Activated effector memory CD4-positive, alpha-beta T cell treated with anti-CD3 and anti-CD28 coated beads, Interleukin-2, amount 50 U/mL, for 16 hours (primary cell): ENCODE results near the gene ATP6V1A.
A peak's percentile ranks its signal among the peaks of the same experiment; 100 is the strongest.

Experiments used
- DNase-seq: peaks from one replicate; pipeline ENCODE4 v3.0.0-alpha.2; 2020

ATP6V1A gene

DNA sequence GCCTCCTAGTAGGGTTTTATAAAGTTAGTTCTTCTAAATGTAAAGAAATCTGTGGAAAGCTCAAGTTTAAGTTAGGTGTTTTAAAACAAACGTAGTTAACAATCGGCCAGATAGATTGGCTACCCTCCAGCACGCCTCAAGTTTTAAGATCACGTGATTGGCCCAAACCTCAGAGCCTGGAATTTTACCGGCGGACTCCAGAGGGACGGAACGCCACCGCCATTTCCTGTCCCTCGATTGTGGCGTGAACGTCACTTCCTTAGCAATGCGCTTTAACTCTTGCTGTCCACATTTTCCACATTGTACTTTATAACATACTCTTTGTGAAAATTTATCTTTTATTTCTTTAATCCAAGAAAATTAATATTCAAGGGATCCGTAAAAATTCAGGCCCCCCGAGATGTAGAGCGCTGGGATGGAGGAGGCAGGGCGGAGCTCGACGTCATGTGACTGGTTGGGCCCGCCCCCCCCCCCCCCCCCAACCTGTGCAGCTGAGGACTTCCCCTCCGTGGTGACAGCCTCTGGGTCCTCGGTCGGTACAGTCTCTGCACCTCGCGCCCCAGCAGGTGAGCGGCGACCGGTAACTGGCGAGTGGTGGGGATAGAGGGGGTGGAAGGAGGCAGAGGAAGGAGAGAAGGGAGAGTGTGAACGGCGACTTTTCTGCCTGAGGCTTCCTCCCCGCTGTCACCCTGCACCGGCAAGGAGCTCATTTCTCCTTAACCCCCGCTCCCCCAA, at the start of gene ATP6V1A:
TSS of gene ATP6V1A (plus strand) at position 488 of the 735 bp plus-strand sequence. CDS start 31,719 bp downstream, outside the sequence.
- peak; percentile 92 for DNase-seq

DNA sequence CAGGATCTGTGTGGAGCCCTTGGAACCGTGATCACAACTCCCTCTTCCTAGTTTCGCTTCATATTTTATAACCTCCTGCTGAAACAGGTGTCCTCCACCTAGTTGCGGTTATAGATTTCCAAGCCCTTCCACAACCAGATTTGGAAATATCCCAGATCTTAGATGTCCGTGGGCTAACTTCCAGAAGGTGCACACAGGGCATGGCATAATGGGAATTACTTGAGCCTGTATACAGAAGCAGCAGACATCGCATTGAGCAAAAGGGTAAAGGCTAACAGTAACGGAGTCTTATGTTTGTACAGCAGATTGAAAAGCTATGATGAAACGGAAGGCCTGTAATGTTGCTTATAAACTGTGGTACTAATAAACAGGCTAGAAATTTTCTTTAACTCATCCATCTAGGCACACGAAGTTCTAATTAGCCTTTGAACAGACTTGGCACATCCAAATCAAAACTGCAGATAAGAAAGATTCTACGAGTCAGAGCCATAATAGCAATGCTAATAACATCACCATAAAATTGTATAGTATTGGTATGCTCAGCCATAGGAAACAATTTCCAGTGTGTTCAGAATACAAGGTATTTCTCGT, 49.2 kb upstream of the ATP6V1A start:
- no peak for DNase-seq

DNA sequence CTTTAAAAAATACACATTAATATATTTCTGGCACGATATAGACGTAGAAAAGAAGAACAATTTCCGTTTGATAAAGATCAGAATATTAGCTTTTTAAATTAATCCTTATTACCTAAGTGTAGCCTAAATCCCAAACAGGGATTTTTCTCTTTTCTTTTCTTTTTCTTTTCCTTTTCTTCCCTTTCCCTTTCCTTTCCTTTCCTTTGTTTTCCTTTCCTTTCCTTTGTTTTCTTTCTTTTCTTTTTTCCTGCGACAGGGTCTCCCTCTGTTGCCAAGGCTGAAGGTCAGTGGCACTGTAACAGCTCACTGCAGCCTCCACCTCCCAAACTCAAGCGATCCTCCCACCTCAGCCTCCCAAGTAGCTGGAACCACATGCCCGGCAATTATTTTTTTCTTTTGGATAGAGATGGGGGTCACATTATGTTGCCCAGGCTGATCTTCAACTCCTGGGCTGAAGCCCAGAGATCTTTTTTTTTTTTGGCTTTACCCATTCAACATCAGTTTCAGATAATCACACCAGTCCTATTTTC, 48.6 kb upstream of the ATP6V1A start:
- DNase-seq: no peak

DNA sequence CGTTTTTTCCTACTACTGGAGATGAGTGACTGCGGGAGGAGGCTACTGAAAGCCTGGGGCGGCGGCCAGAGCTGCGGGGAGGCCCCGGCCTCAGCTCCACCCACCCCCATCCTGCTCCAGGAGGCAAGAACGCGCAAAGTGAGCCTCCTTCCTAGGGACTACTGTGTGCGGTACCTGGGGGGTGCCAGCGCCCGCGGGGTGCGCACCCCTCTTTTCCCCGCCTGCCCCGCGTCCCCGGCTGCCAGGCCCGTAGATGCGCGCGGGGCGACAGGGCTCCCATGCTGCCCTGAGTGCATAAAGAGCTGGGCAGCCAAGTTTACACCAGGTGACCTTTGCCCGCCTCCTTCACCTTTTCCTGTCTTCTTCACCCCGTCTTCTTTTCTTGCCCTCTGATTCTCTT, 47.9 kb upstream of the ATP6V1A start:
- DNase-seq: no peak

DNA sequence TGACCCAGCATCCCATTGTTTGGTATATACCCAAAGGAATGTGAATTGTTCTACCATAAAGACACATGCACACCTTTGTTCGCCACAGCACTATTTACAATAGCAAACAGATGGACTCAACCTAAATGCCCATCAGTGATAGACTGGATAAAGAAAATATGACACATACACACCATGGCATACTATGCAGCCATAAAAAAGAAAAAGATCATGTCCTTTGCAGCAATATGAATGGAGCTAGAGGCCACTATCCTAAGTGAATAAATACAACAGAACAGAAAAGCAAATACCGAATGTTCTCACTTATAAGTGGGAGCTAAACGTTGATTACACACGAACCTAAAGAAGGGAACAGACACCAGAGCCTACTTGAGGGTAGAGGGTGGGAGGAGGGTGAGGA, 39.0 kb upstream of the ATP6V1A start:
- no peak for DNase-seq

DNA sequence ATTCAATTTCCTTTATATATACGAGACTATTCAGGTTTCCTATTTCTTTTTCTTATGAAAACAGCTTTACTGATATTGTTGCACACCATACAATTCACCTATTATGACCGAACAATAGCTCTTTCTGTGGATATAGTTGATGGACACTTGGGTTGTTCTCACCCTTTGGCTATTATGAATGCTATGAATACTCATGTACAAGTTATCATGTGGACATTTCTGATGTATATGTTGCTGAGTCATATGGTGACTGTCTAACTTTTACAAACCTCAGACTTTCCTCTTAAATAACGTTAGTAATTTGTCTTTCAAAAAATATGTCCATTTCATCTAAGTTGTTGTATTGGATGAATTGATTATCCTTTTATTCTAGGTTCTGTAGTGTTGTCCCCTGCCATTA, 34.7 kb upstream of the ATP6V1A start:
- no peak for DNase-seq

DNA sequence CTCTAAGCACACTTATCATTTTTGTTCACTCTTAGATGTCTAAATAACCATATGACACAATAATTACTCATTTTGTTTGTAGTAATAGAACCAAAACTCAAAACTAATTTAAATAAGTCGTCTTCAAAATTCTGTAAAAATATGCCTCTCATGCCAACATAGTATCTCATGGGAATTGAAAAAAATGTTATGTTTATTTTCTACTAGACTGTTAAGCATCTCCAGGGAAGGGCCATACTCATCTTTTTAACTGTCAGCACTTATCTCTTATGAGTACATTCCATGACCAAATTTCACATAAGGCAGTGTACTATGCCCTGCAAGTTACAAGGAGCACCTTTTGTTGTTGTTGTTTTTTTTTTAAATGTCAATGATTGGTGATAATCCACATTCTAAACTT, 32.1 kb upstream of the ATP6V1A start:
- no peak for DNase-seq

DNA sequence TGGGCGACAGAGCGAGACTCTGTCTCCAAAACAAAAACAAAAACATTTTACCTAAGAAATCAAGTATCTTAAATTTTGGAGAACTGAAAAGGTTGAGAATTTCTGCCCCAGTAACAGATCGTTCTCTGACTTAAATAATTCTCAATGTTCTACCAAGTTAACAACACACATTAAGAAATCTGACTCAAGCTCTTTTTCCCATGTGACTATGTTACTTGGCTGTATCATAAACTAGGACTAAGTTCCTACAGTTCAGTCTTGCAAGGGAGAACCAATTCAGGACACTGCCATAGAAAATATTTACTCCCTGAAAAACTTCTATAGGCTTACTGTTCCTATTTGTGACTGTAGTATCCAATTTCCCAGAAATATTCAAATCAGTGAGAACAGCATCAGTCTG, 29.5 kb upstream of the ATP6V1A start:
- no peak for DNase-seq

DNA sequence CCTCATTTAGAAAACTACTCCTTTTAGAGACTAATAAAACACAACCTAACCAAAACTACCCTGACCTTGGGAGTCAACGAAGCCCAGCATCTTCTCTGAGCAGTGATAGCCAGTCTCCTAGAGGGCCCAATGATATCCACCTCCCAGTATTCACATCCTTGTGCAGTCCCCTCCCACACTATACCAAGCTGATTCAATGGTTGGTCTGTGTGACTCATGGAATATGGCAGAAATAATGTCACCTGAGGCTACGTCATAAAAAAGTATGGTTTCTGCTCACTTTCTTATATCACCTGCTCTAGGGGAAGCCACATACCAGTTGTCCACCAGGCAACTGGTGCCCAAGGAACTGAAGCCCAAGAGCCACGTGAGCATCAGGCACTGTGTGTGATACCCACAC, 29.0 kb upstream of the ATP6V1A start:
- DNase-seq: no peak

DNA sequence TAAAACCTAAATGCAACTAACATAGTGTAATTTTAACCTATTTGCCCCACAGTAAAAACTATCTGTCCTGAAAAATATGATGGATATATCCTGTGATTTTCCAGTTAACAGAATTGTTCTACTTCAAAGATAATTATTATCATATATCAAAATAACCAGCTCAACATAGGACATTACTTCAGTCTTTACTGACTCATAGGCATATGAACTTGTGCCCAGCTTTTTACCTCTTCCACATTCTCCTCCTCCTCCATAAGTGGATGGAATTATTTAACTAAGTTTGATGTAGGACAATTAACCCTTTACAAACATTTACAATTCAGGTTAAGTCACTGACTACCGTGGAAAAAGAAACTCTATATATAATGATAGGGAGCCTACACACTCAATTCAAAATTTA, 27.5 kb upstream of the ATP6V1A start:
- no peak for DNase-seq

DNA sequence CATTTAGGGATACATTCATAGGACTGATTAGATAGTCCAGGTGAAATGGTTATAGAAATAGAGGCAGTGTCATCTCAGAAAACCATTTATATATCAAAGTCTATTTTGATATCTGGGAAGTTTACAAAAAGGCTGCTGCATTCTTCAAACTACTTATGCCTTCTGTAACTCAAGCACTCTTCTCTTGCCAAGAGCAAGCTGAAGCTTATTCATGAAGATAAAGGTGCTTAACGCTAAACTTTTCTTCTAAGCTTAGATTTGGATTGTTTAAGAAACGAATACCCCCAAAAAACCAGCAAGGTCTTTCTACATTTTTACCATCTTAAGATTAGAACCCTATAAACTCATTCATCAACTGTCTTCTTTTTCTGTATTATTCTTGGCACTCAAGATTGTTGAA, 27.1 kb upstream of the ATP6V1A start:
- DNase-seq: no peak

DNA sequence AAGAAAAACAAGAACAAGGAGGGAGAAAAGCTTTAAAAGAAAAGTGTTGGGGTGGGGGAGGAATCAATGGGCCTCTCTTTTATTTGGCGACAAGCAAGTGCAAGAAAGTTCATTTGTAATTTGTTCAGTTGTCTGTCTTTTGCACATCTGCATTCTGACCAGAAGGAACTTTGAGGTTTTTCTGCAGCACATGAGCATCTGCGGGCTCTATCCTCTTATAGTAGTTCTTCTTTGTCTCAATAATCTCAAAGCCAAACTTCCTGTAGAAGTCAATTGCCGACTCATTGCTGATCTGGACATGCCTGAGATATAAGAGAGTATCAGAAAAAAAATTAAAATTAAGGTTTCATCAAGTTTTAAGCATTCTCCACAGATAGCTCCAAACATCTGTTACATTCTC, 25.2 kb upstream of the ATP6V1A start:
- no peak for DNase-seq

DNA sequence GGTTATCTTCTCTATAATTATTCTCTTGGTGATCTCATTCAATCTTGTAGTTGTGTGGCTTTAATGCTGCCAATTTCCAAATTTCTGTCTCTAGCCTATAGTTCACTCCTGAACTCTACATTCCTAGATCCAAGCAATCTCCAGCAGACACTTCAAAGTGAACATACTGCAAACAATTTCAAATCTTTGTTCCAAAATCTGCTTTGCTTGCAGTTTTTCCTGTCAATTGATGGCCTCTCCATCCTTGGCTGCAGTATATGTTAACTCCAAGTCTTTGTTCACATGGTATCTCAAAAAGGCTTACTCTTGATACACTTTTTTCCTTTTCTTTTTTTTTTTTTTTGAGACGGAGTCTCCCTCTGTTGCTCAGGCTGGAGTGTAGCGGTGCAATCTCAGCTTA, 18.2 kb upstream of the ATP6V1A start:
- no peak for DNase-seq

DNA sequence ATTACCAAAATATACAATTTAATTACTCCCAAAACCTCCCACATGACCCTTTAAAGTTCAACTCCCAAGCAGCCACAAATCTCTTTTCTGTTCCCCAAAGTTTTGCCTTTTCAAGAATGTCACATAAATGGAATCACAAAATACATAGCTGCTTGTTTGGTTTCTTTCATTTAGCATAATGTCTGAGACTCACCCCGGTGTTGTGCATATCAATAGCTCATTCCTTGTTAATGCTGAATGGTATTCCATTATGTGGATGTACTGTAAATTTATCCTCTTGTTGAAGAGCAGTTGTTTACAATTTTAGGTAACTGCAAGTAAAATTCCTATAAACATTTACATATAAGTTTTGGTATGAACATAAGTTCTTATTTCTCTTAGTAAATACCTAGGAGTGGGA, 16.3 kb upstream of the ATP6V1A start:
- DNase-seq: no peak

DNA sequence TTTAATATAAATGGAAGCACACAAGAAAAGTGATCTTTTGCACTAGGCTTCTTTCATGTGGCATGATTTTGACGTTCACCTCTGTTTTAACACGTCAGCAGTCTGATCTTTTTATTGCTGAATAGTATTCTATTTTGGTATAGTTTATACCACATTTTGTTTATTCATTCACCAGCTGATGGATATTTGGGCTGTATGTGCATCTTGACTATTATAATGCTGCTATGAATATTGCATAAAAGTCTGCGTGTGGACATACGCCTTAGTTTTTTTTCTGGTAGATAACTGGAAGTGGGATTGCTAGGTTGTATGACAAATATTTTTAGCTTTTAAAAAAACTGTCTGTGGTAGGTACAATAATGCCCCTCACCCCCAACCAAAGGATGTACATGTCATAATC, 15.1 kb upstream of the ATP6V1A start:
- no peak for DNase-seq

DNA sequence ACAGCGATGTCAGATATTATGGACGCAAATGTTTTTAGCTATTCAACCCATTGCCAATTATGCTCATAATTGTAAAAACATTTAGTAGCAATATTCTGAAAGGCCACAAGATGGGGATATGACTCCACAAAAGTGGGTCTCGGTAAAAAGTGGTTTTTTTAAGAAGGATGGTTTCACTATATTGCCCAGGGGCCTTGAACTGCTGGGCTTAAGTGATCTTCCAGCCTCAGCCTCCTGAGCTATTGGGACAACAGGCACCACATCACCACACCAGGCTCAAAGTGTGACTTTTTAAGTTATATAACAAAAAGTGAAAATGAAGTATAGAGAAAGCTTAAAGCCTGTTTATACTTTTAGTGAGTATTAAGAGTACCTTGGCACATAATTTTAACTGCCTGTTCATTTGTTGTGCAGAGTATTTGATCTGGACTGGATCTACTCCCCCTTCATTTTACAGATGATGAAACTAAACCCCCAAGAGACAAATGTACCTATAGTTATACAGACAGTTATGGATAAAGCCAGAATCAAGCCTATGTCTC, 10.2 kb upstream of the ATP6V1A start:
- DNase-seq: no peak

DNA sequence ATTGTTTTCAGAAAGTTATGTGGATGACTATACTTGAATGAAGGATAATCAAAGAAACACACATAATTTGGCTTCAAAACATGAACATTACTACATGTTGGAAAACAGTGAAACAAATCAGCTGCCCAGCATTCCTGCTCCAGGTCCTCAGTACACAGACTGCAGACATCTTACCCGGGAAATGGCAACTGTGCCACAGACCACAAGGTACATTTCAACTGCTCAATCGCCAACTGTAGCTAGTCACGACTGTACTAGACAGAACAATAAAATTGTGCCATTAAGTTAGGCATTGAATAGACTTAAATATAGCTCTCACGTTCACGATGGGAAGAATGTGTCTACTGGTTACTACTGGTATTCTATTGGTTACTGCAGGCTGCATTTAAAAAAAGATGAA, 5.7 kb upstream of the ATP6V1A start:
- DNase-seq: no peak

DNA sequence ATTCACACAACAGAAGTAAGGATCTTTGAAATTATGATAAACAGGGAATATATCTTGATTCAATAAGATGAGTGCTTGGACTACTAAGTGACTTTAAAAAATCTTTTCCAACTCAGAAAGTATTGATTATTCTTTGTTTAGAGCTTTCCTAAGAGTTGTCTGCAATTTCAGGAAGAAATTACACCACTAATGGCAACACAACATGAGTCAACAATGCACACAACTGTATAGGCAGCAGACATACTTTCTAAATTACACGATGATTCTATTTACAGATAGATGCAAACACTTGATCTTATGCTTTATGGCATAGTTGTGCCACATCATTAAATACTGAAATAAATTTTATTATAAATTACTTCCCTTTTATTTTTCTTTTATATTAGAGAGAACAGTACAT, 5.2 kb upstream of the ATP6V1A start:
- DNase-seq: no peak

DNA sequence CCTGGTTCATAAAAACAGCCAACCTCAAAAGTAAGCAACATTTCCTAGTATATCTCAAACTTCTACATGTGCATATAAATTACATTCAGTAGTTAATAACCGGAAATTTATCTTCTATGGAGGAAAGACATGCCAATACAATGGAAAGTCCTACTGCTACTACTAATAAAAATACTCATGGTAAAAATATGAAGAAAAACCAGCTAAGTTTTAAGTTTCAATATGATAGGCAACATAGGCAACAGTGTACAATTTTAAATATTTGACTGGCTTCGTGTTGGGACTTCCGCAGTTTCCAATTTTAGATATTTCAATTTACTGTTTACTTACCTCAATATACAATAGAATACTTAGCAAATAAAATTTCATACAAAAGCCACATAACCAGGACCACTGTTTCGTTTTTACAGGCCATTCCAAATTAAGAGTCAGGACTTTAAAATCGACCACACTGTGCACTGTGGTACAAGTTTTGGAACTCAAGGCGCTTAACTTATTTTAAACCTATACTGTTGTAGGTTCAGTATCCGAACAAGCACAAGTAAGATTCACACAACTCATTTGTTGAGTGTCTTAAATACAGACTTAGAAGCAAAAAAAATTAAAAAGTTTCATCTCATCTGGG, 3.7 kb upstream of the ATP6V1A start:
- no peak for DNase-seq

DNA sequence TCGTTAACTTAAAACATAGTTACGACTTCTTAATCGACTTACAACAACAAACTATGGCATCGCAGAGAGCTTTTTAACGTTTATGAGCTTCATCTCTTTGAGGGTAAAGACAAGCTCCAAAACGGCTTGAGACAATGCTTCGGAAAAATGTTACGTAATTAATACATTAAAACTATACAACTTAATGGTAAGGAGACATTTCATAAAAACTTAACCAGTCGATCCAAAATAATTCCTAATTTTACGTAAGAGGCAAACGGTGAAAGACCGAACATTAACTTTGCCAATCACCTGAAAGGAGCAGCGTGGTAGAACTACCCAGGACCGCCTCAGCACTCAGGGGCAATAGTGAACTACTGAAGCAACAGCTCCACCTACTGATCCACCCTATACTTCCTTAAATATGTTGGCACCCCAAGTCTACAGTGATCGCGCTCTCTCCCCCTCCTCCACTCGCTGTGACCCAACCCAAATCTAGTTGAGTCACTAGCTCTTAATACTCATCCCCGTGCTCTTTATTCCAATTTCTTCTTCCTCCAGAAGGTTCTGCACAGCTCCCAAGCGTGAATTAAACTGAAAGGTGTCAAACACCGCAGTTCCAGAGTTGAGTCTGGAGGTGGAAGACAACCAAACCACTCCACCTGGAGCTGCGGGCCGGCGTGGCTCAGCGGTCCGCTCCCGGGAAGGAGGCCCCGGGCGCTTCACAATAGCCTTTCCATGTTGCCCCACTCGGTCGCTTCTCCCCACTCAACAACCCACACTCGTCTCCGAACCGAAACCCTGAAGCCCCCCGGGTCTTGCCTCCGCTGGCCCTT, 1.7 kb upstream of the ATP6V1A start:
- DNase-seq: peak; percentile 91

DNA sequence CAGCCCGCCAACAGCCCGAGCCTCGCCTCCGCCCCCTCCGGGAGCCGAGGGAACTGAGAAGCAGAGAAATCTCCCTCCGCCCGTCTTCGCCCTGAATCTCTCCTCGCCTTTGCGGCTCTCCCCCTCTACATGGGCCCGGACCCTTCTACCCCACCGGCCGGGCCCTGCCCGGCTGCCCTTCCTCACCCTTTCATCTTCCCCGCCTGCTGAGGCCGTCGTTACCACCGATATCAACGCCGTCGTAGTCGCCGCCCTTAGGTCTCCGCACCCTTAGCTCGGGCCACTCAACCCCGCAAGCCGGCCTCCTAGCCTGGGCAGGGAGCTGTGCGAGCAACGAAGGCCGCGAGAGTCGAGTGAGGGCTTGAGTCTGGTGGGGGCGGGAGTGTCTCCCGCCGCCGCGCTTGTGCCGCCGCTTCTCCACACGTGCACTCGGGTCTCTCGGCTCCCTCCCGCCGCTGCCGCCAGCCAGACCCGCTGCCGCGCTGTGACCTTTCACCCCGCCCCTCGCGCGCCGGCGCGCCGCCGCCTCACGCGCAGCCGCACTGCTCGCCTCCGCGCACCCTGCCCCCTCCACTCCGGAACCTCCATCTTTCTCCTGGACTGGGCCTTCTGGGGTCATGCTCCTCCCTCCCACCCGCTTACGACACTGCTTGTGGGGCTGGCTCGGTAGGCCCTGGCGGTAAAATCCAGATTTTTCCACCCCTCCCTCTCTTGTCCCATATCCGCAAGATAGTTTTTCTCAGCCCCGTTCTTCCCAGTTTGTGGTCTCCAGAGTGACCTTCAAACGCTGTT, 883 bp upstream of the ATP6V1A start, which contains the start of gene NAA50:
TSS of gene NAA50 (minus strand) at position 494 of the 792 bp plus-strand sequence. CDS start at position 194, 300 bp downstream.
- peak; percentile 98 for DNase-seq
